ENCODE measurements around the gene FAM135A.

The FAM135A gene

DNA sequence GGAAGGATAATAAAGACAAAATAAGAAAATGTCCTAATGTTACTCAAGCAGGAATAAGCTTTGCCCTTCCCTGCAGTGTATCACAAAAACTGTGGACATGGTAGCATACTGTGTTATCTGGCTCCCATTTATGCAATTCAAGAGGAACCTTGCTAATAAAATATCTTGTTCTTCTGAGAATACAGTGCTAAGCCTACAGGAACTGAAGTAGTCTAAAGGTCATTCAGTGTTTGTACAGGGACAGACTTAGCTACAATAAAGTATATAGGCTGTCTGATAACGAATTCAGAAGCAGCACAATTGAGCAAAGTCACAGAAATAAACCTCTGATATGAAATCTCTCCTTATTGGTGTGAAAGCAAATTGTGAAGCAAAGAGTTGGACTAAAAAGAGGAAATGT is 93.9 kb downstream of the FAM135A start:
- TF ChIP-seq POLR2AphosphoS5 (IDR thresholded peaks at IDR 0.05; ENCODE audit: low read depth, low read length) = no peak
- no peak for TF ChIP-seq SIN3A (IDR thresholded peaks at IDR 0.05; ENCODE audit: borderline replicate concordance, insufficient read depth, low read length)
- TF ChIP-seq FOXP2 (optimal IDR thresholded peaks at IDR 0.05; ENCODE audit: borderline replicate concordance, extremely low read depth, extremely low read length, insufficient read depth) = no peak
- TF ChIP-seq TAF1 (IDR thresholded peaks at IDR 0.05; ENCODE audit: borderline replicate concordance, insufficient read depth, low read length) = no peak
- TF ChIP-seq, protein P1, sequence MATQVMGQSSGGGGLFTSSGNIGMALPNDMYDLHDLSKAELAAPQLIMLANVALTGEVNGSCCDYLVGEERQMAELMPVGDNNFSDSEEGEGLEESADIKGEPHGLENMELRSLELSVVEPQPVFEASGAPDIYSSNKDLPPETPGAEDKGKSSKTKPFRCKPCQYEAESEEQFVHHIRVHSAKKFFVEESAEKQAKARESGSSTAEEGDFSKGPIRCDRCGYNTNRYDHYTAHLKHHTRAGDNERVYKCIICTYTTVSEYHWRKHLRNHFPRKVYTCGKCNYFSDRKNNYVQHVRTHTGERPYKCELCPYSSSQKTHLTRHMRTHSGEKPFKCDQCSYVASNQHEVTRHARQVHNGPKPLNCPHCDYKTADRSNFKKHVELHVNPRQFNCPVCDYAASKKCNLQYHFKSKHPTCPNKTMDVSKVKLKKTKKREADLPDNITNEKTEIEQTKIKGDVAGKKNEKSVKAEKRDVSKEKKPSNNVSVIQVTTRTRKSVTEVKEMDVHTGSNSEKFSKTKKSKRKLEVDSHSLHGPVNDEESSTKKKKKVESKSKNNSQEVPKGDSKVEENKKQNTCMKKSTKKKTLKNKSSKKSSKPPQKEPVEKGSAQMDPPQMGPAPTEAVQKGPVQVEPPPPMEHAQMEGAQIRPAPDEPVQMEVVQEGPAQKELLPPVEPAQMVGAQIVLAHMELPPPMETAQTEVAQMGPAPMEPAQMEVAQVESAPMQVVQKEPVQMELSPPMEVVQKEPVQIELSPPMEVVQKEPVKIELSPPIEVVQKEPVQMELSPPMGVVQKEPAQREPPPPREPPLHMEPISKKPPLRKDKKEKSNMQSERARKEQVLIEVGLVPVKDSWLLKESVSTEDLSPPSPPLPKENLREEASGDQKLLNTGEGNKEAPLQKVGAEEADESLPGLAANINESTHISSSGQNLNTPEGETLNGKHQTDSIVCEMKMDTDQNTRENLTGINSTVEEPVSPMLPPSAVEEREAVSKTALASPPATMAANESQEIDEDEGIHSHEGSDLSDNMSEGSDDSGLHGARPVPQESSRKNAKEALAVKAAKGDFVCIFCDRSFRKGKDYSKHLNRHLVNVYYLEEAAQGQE (IDR thresholded peaks at IDR 0.05; ENCODE audit: insufficient read depth in 1 of 2, low read depth in 2 of 2, low read length in 2 of 2) = no peak

DNA sequence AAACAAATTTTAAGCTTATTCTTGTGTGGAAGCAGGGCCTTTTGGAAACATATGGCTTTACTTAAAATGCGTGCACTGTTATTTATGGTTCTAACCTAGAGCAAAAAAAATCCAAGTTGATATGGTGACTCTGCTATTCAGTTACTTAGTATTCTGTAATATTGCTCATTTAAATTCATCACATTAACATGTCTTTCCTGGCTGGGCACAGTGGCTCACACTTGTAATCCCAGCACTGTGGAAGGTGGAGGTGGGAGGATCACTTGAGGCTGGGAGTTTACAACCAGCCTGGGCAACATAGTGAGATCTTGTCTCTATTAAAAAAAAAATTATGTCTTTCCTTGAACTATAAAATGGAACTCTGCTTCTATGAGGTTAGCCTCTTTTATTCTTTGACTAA is 95.6 kb downstream of the FAM135A start:
- no peak for TF ChIP-seq TAF1 (IDR thresholded peaks at IDR 0.05; ENCODE audit: borderline replicate concordance, insufficient read depth, low read length)
- TF ChIP-seq, protein P1 (IDR thresholded peaks at IDR 0.05; ENCODE audit: insufficient read depth in 1 of 2, low read depth in 2 of 2, low read length in 2 of 2) = no peak
- no peak for TF ChIP-seq FOXP2 (optimal IDR thresholded peaks at IDR 0.05; ENCODE audit: borderline replicate concordance, extremely low read depth, extremely low read length, insufficient read depth)
- no peak for TF ChIP-seq SIN3A (IDR thresholded peaks at IDR 0.05; ENCODE audit: borderline replicate concordance, insufficient read depth, low read length)
- TF ChIP-seq POLR2AphosphoS5 (IDR thresholded peaks at IDR 0.05; ENCODE audit: low read depth, low read length) = no peak

DNA sequence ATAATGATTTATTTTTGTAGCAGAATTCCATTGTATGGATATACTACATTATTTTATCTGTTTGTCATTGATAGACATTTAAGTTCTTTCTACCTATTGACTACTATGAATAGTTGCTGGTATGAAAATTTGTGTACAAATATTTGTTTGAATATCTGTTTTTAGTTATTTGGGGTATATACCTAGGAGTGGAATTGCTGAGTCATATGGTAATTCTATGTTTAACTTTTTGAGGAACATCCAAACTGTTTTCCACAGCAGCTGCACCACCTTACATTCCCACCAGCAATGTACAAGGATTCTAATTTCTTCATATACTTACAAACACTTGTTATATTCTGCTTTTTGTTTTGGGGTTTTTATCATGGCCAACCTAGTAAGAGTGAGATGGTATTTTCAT is 97.3 kb downstream of the FAM135A start:
- TF ChIP-seq TAF1 (IDR thresholded peaks at IDR 0.05; ENCODE audit: borderline replicate concordance, insufficient read depth, low read length) = no peak
- TF ChIP-seq POLR2AphosphoS5 (IDR thresholded peaks at IDR 0.05; ENCODE audit: low read depth, low read length) = no peak
- TF ChIP-seq, protein P1 (IDR thresholded peaks at IDR 0.05; ENCODE audit: insufficient read depth in 1 of 2, low read depth in 2 of 2, low read length in 2 of 2) = no peak
- no peak for TF ChIP-seq SIN3A (IDR thresholded peaks at IDR 0.05; ENCODE audit: borderline replicate concordance, insufficient read depth, low read length)
- no peak for TF ChIP-seq FOXP2 (optimal IDR thresholded peaks at IDR 0.05; ENCODE audit: borderline replicate concordance, extremely low read depth, extremely low read length, insufficient read depth)

DNA sequence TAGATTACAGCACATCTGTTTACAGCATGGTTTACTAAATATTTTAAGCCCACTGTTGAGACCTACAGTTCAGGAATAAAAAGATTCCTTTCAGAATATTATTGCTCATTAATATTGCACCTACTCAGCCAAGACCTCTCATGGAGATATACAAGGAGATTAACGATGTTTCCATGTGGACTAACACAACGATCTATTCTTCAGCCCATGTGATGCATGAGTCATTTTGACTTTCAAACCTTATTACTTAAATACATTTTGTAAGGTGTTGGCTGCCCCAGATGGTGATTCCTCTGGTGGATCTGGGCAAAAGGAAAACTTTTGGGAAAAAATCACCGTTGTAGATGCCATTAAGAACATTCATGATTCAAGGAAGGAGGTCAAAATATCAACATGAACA is 105.4 kb downstream of the FAM135A start:
- TF ChIP-seq, protein P1 (IDR thresholded peaks at IDR 0.05; ENCODE audit: insufficient read depth in 1 of 2, low read depth in 2 of 2, low read length in 2 of 2) = no peak
- TF ChIP-seq TAF1 (IDR thresholded peaks at IDR 0.05; ENCODE audit: borderline replicate concordance, insufficient read depth, low read length) (no peak), SIN3A (IDR thresholded peaks at IDR 0.05; ENCODE audit: borderline replicate concordance, insufficient read depth, low read length) (no peak), POLR2AphosphoS5 (IDR thresholded peaks at IDR 0.05; ENCODE audit: low read depth, low read length) (no peak), FOXP2 (optimal IDR thresholded peaks at IDR 0.05; ENCODE audit: borderline replicate concordance, extremely low read depth, extremely low read length, insufficient read depth) (no peak)

DNA sequence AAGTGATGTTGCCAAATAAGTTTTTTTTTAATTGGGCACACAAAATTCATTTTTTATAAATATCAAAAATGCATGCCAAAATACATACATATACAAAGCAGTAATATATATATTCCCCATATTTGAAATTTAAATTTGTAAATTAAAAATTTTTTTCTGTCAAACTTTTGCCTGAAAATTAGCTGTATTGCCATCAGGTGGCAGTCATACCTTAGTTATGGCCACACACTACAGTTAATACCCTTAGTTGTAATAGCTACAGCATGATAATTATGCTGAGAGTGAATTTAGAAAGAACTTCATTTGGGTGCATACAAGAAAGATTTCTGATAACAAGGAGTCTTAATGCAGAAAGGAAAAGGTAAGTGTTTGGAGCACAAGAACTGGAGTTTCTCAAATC is 107.3 kb downstream of the FAM135A start:
- TF ChIP-seq SIN3A (IDR thresholded peaks at IDR 0.05; ENCODE audit: borderline replicate concordance, insufficient read depth, low read length) (no peak), POLR2AphosphoS5 (IDR thresholded peaks at IDR 0.05; ENCODE audit: low read depth, low read length) (no peak), TAF1 (IDR thresholded peaks at IDR 0.05; ENCODE audit: borderline replicate concordance, insufficient read depth, low read length) (no peak), FOXP2 (optimal IDR thresholded peaks at IDR 0.05; ENCODE audit: borderline replicate concordance, extremely low read depth, extremely low read length, insufficient read depth) (no peak)
- TF ChIP-seq, protein P1 (IDR thresholded peaks at IDR 0.05; ENCODE audit: insufficient read depth in 1 of 2, low read depth in 2 of 2, low read length in 2 of 2) = no peak
